ENCODE results near the gene ZNF211. TPM values are rescaled to one million over a fixed set of nuclear protein-coding genes. Genes with fewer than 3 reads are reported as not detected.

ZNF211 gene
- total and polyA plus RNA-seq, 2 donors (not counting 3 experiments of a cell fraction or from before 2014, with no cell fraction given), result 4.7 to 9.4 TPM

DNA sequence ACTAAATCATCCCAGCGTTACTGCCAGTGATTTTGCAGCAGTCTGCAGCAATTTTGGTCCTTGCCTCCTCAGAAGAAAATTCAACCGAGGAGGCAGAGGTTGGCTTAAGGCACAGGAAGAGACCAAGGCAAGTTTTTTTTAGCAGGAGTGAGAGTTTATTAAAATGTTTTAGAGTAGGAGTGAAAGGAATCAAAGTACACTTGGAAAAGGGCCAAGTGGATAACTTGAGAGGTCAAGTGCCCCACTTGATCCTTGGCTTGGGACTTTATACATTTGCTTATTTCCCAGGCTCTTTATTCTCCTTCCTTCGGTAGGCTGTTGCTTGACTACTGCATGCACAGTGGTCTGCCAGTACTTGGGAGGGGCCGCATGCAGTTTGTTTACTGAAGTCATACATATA, 21.9 kb upstream of the ZNF211 start:
- ChIA-PET POLR2A (no interaction called here), CTCF (interaction anchor here (1.0 kb wide), 1 partner anchor 26 kb away, joined by 3 read pairs; no protein-coding TSS in a partner anchor)
- Histone ChIP-seq H3K36me3 (ENCODE audit: control insufficient read depth in 2 of 2, extremely low read depth in 1 of 2, insufficient read depth in 2 of 2, low read length in 2 of 2) (peaks cover 0 to 2% of the 10 kb centered on the region in 2 experiments), H3K4me2 (ENCODE audit: insufficient read depth, low read length) (no peak overlapping the region), H2AFZ (ENCODE audit: low read depth, low read length) (no peak overlapping the region), H3K9me1 (replicated peaks; ENCODE audit: control insufficient read depth, extremely low read depth, insufficient read depth, low read length) (no peaks in the 10 kb centered on the region), H4K20me1 (replicated peaks; ENCODE audit: control insufficient read depth, extremely low read depth, insufficient read depth, low read length) (no peaks in the 10 kb centered on the region), H3K4me3 (replicated peaks in 1 of 3; ENCODE audit: insufficient read depth in 1 of 3, low read depth in 1 of 3, low read length in 3 of 3) (no peak overlapping the region), H3K4me1 (ENCODE audit: control insufficient read depth, extremely low read depth, insufficient read depth, low read length) (no peaks in the 10 kb centered on the region), H3K79me2 (ENCODE audit: control insufficient read depth, insufficient read depth, low read length) (peaks cover 8% of the 10 kb centered on the region), H3K27me3 (ENCODE audit: control insufficient read depth in 2 of 2, insufficient read depth in 2 of 2, low read length in 2 of 2) (no peaks in the 10 kb centered on the region), H3K9ac (replicated peaks; ENCODE audit: extremely low read depth, insufficient read depth, low read length) (no peak overlapping the region), H3K9me3 (replicated peaks; ENCODE audit: control insufficient read depth, insufficient read depth, low read length) (peaks cover 3% of the 10 kb centered on the region), H3K27ac (ENCODE audit: insufficient read depth, low read depth, low read length) (no peak overlapping the region)
- DNase-seq (ENCODE audit: low read depth, low spot score), result no peak
- FAIRE-seq, result no peak
- TF ChIP-seq POLR2AphosphoS5 (IDR thresholded peaks at IDR 0.05; ENCODE audit: insufficient read depth, low read depth, low read length) (no peak), FOS (IDR thresholded peaks at IDR 0.05; ENCODE audit: borderline replicate concordance, insufficient read depth, low read length) (no peak), EZH2 (IDR thresholded peaks at IDR 0.05; ENCODE audit: borderline replicate concordance, low read depth, low read length, severe bottlenecking) (no peak), GATA2 (IDR thresholded peaks at IDR 0.05; ENCODE audit: insufficient read depth, insufficient read length, low read depth, low read length) (no peak), MYC (IDR thresholded peaks at IDR 0.05; ENCODE audit: low read depth, low read length) (no peak), POLR2A (IDR thresholded peaks at IDR 0.05; ENCODE audit: low read depth, low read length) (no peak), CTCF (IDR thresholded peaks at IDR 0.05; ENCODE audit: extremely low read depth in 1 of 2, insufficient read depth in 1 of 2, low read depth in 1 of 2, low read length in 2 of 2) (no peak), JUN (IDR thresholded peaks at IDR 0.05; ENCODE audit: borderline replicate concordance, insufficient read depth, insufficient read length, low read depth) (no peak)
- TF ChIP-seq, protein P1, sequence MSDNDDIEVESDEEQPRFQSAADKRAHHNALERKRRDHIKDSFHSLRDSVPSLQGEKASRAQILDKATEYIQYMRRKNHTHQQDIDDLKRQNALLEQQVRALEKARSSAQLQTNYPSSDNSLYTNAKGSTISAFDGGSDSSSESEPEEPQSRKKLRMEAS (IDR thresholded peaks at IDR 0.05; ENCODE audit: insufficient read depth, insufficient read length), result no peak
- dilution Hi-C loops (cut with MboI; ENCODE audit: extremely low pct_ligation_motif_present, low sequenced_read_pairs), result no loop called here
- intact Hi-C loops (cut with micrococcal nuclease), result loop anchor here (10.0 kb wide), 1 partner anchor 544 kb away; the partner anchor contains the start of gene ZNF329
- no TSS peak for BruUV-seq (replicated peaks)

Measured in endothelial cell of umbilical vein (primary cell).